CD14-positive monocyte (primary cell): Measurements from ENCODE around the gene POU2AF1. TPM values are rescaled to one million over a fixed set of nuclear protein-coding genes. Genes with fewer than 3 reads are reported as not detected.

Experiments used
- DNase-seq, 3 donors: peaks; one replicate each; pipeline ENCODE4 v3.0.0-alpha.2; 2011 to 2022
- H2AFZ ChIP-seq: 2 replicates; pipeline ENCODE4 v1.6.0; 2012; ENCODE audit warnings: mild to moderate bottlenecking, low read depth, low read length, inconsistent platforms; ENCODE audit not compliant: insufficient read depth, poor library complexity, severe bottlenecking
- H3K27ac ChIP-seq, 2 donors: 1 replicate in 1 of 2; 2 replicates in 1 of 2; pipeline ENCODE4 v1.5.1; 2012 to 2013; ENCODE audit warnings: low read length in 2 of 2, control low read depth in 1 of 2, inconsistent platforms in 1 of 2, low read depth in 1 of 2, mild to moderate bottlenecking in 1 of 2
- H3K27me3 ChIP-seq, 2 donors: one replicate each; pipeline versions ENCODE4 v1.6.0 to v1.6.1; 2011 to 2013; ENCODE audit warnings: low read length in 2 of 2; ENCODE audit not compliant: control insufficient read depth in 2 of 2, insufficient read depth in 2 of 2
- H3K36me3 ChIP-seq, 2 donors: replicated peaks in 1 of 2; 1 replicate in 1 of 2; 2 replicates in 1 of 2; pipeline versions ENCODE4 v1.5.1 to v1.6.1; 2012 to 2013; ENCODE audit warnings: low read length in 2 of 2, control low read depth in 1 of 2, inconsistent platforms in 1 of 2, mild to moderate bottlenecking in 1 of 2; ENCODE audit not compliant: insufficient read depth in 2 of 2, control insufficient read depth in 1 of 2
- H3K4me1 ChIP-seq, 2 donors: 1 replicate in 1 of 2; 2 replicates in 1 of 2; pipeline versions ENCODE4 v1.5.1 to v1.6.1; 2012 to 2013; ENCODE audit warnings: low read length in 2 of 2, control low read depth in 1 of 2, inconsistent platforms in 1 of 2, mild to moderate bottlenecking in 1 of 2, moderate library complexity in 1 of 2; ENCODE audit not compliant: insufficient read depth in 2 of 2, control insufficient read depth in 1 of 2
- H3K4me2 ChIP-seq: replicated peaks from 2 replicates; pipeline ENCODE3; 2012; ENCODE audit warnings: low read length, moderate library complexity, mild to moderate bottlenecking; ENCODE audit not compliant: poor library complexity, severe bottlenecking; ENCODE audit errors: extremely low read depth
- H3K4me3 ChIP-seq, 3 experiments: fragments of 200-600 bp in 1 of 3; sonication (generic) in 1 of 3; replicated peaks in 1 of 3; 1 replicate in 2 of 3; 2 replicates in 1 of 3; pipeline ENCODE4 v1.5.1; 2011 to 2013; ENCODE audit warnings: low read length in 3 of 3, mild to moderate bottlenecking in 3 of 3, control low read depth in 2 of 3, low read depth in 2 of 3, inconsistent platforms in 1 of 3, moderate library complexity in 1 of 3
- H3K79me2 ChIP-seq: 2 replicates; pipeline ENCODE4 v1.6.0; 2012; ENCODE audit warnings: mild to moderate bottlenecking, control low read depth, inconsistent platforms, low read length, moderate library complexity; ENCODE audit not compliant: insufficient read depth
- H3K9ac ChIP-seq: 2 replicates; pipeline ENCODE4 v1.6.0; 2017; ENCODE audit warnings: low read length, mild to moderate bottlenecking; ENCODE audit not compliant: insufficient read depth, poor library complexity, severe bottlenecking
- H3K9me3 ChIP-seq, 2 donors: replicated peaks in 1 of 2; 1 replicate in 1 of 2; 2 replicates in 1 of 2; pipeline versions ENCODE4 v1.5.1 to v1.6.1; 2012 to 2013; ENCODE audit warnings: low read length in 2 of 2, control low read depth in 1 of 2; ENCODE audit not compliant: control insufficient read depth in 1 of 2, insufficient read depth in 1 of 2
- H4K20me1 ChIP-seq: 2 replicates; pipeline ENCODE4 v1.6.0; 2012; ENCODE audit warnings: mild to moderate bottlenecking, low read length, control low read depth, moderate library complexity; ENCODE audit not compliant: insufficient read depth
- H3K27ac Mint-ChIP-seq, 7 donors: one replicate each; pipeline ENCODE4 v1.8.0; 2020; ENCODE audit warnings: mild to moderate bottlenecking in 7 of 7, mixed read lengths in 7 of 7, moderate library complexity in 6 of 7, inconsistent platforms in 2 of 7
- H3K27me3 Mint-ChIP-seq, 3 donors: one replicate each; pipeline ENCODE4 v1.8.0; 2021 to 2022; ENCODE audit warnings: low read depth in 3 of 3, mild to moderate bottlenecking in 3 of 3, mixed read lengths in 3 of 3, moderate library complexity in 3 of 3, inconsistent platforms in 1 of 3
- H3K36me3 Mint-ChIP-seq, 2 donors: one replicate each; pipeline ENCODE4 v1.8.0; 2020; ENCODE audit warnings: mixed read lengths in 2 of 2, inconsistent platforms in 1 of 2, mild to moderate bottlenecking in 1 of 2
- H3K4me1 Mint-ChIP-seq: one replicate; pipeline ENCODE4 v1.8.0; 2020; ENCODE audit warnings: mild to moderate bottlenecking, mixed read lengths
- H3K4me3 Mint-ChIP-seq, 2 donors: one replicate each; pipeline ENCODE4 v1.8.0; 2020; ENCODE audit warnings: mild to moderate bottlenecking in 2 of 2, mixed read lengths in 2 of 2, moderate library complexity in 1 of 2
- H3K9me3 Mint-ChIP-seq, 7 donors: one replicate each; pipeline ENCODE4 v1.8.0; 2020 to 2022; ENCODE audit warnings: mixed read lengths in 7 of 7, mild to moderate bottlenecking in 6 of 7, moderate library complexity in 6 of 7, inconsistent platforms in 2 of 7
- CTCF ChIP-seq: fragments of 200-600 bp; IDR thresholded peaks from one replicate; pipeline ENCODE4 v1.8.0; 2022; ENCODE audit warnings: antibody characterized with exemption, mild to moderate bottlenecking
- WGBS: methylation state at CpG from one replicate; pipeline ENCODE4 v1.1.5; 2013; ENCODE audit warnings: missing lambda C conversion rate; ENCODE audit not compliant: insufficient coverage; 5-methylcytosine and 5-hydroxymethylcytosine counted together
- intact Hi-C, 2 donors: fragments of 100-400 bp; cut with micrococcal nuclease; formaldehyde crosslinking; loops; one replicate each; pipeline versions ENCODE4 v1.15.0 to v1.15.1; 2023
- polyA plus RNA-seq, 3 donors: library from polyadenylated mRNA; depleted of rRNA in 1 of 3; unstranded in 2 of 3; stranded (reverse) in 1 of 3; fragments of 300-500 nt in 2 of 3; fragments of >200 nt in 1 of 3; fragmentation: Illumina TruSeq in 2 of 3; gene quantifications; 1 replicate in 2 of 3; 2 replicates in 1 of 3; pipeline ENCODE4 v1.2.3, GENCODE V29; 2012 to 2021

POU2AF1 gene
- polyA plus RNA-seq, 3 donors: 0.07 to 0.12 (median 0.09) TPM

- intact Hi-C loops: no loop called here
- WGBS: 88% methylated on average over 1 of the region's 5 CpGs
- peaks cover 2 to 15% (median 4%) of the 10 kb centered on the region in 3 donors for H3K27me3 Mint-ChIP-seq
Observed at GRCh38 chr11:111309215-111309915, 69.7 kb downstream of the POU2AF1 start.

GRCh38 chr11:111308140-111308539, 70.9 kb downstream of the POU2AF1 start:
- H3K27me3 ChIP-seq: no peaks in the 10 kb centered on the region
- H3K36me3 ChIP-seq: no peaks in the 10 kb centered on the region
- WGBS: 86% methylated on average over 5 of the region's 7 CpGs
- no peak overlapping the region for H2AFZ ChIP-seq
- H3K9me3 ChIP-seq: no peaks in the 10 kb centered on the region
- H3K36me3 Mint-ChIP-seq: no peaks in the 10 kb centered on the region
- no peaks in the 10 kb centered on the region for H4K20me1 ChIP-seq
- intact Hi-C loops: no loop called here
- H3K4me1 Mint-ChIP-seq: no peaks in the 10 kb centered on the region
- H3K27me3 Mint-ChIP-seq: peaks cover 2 to 18% (median 8%) of the 10 kb centered on the region in 3 donors
- H3K4me3 ChIP-seq: no peak overlapping the region
- no peak overlapping the region for H3K27ac ChIP-seq
- no peak overlapping the region for H3K4me2 ChIP-seq
- no peak overlapping the region for H3K9ac ChIP-seq
- no peak overlapping the region for H3K4me3 Mint-ChIP-seq
- DNase-seq: no peak
- peaks cover 0 to 2% (median 0%) of the 10 kb centered on the region in 7 donors for H3K9me3 Mint-ChIP-seq
- peak overlapping the region in 1 of 7 donors; percentile 2 for H3K27ac Mint-ChIP-seq
- no peak for TF ChIP-seq CTCF
- H3K4me1 ChIP-seq: no peaks in the 10 kb centered on the region
- no peaks in the 10 kb centered on the region for H3K79me2 ChIP-seq

More at GRCh38 chr11:111309215-111309915, 69.7 kb downstream of the POU2AF1 start:
- Histone ChIP-seq H3K27me3 (no peaks in the 10 kb centered on the region), H3K4me1 (no peaks in the 10 kb centered on the region), H2AFZ (no peak overlapping the region), H3K36me3 (no peaks in the 10 kb centered on the region), H3K9ac (no peak overlapping the region), H4K20me1 (no peaks in the 10 kb centered on the region), H3K4me2 (no peak overlapping the region), H3K27ac (no peak overlapping the region), H3K9me3 (no peaks in the 10 kb centered on the region), H3K4me3 (no peak overlapping the region), H3K79me2 (no peaks in the 10 kb centered on the region)
- no peaks in the 10 kb centered on the region for H3K4me1 Mint-ChIP-seq
- no peaks in the 10 kb centered on the region for H3K36me3 Mint-ChIP-seq
- peaks cover 0 to 5% (median 3%) of the 10 kb centered on the region in 7 donors for H3K9me3 Mint-ChIP-seq
- TF ChIP-seq CTCF: no peak
- no peak overlapping the region for H3K27ac Mint-ChIP-seq
- no peak for DNase-seq
- H3K4me3 Mint-ChIP-seq: no peak overlapping the region
